HepG2 (cell line): ENCODE data around the gene COL18A1. TPM values are rescaled to one million over a fixed set of nuclear protein-coding genes. Genes with fewer than 3 reads are reported as not detected.
A peak's percentile ranks its signal among the peaks of the same experiment; 100 is the strongest.

Experiments used
- ARNT ChIP-seq: fragments of 450-650 bp; IDR thresholded peaks from 2 replicates; pipeline ENCODE4 v1.6.1; 2017
- FOXC1 ChIP-seq: sonication (generic); formaldehyde crosslinking; IDR thresholded peaks from 2 replicates; pipeline ENCODE4 v1.8.0; 2022; ENCODE audit warnings: mild to moderate bottlenecking, missing genetic modification reagents, borderline replicate concordance
- MAF1 ChIP-seq: sonication (generic); formaldehyde crosslinking; IDR thresholded peaks from 2 replicates; pipeline ENCODE4 v1.5.0; 2020; ENCODE audit warnings: missing genetic modification reagents, borderline replicate concordance
- SAFB2 ChIP-seq: sonication (generic); formaldehyde crosslinking; IDR thresholded peaks from 2 replicates; pipeline ENCODE4 v1.5.1; 2020; ENCODE audit warnings: missing genetic modification reagents, low read depth, mild to moderate bottlenecking, borderline replicate concordance
- TMF1 ChIP-seq: sonication (generic); formaldehyde crosslinking; IDR thresholded peaks from 2 replicates; pipeline ENCODE4 v1.8.1; 2022; ENCODE audit warnings: low read depth, missing genetic modification reagents
- YY1 ChIP-seq: IDR thresholded peaks from 2 replicates; pipeline ENCODE4 v1.6.1; 2011; ENCODE audit warnings: low read length, low read depth, moderate library complexity, mild to moderate bottlenecking; ENCODE audit not compliant: insufficient read depth, insufficient replicate concordance
- ZFP1 ChIP-seq: IDR thresholded peaks from 2 replicates; pipeline ENCODE4 v1.6.1; 2016
- ZFP82 ChIP-seq: sonication (generic); formaldehyde crosslinking; IDR thresholded peaks from 2 replicates; pipeline ENCODE4 v1.5.1; 2020; ENCODE audit warnings: mild to moderate bottlenecking, missing genetic modification reagents, borderline replicate concordance
- ZNF121 ChIP-seq: sonication (generic); formaldehyde crosslinking; IDR thresholded peaks from 2 replicates; pipeline ENCODE4 v1.5.0; 2020; ENCODE audit warnings: mild to moderate bottlenecking, missing genetic modification reagents
- ZNF138 ChIP-seq: sonication (generic); formaldehyde crosslinking; IDR thresholded peaks from 2 replicates; pipeline ENCODE4 v1.5.0; 2020; ENCODE audit warnings: mild to moderate bottlenecking, low read depth, missing genetic modification reagents
- ZNF569 ChIP-seq: sonication (generic); formaldehyde crosslinking; IDR thresholded peaks from 2 replicates; pipeline ENCODE4 v1.5.0; 2020; ENCODE audit warnings: mild to moderate bottlenecking, missing genetic modification reagents, moderate library complexity, borderline replicate concordance
- polyA plus RNA-seq, 8 experiments: library from polyadenylated mRNA; depleted of rRNA in 3 of 8; stranded (reverse) in 7 of 8; unstranded in 1 of 8; fragments of >200 nt; fragmentation: Illumina TruSeq in 4 of 8; extraction: Trizol in 4 of 8; gene quantifications; 2 replicates each; pipeline versions ENCODE4 v1.2.1 to v1.2.3, GENCODE V29; 2011 to 2016; ENCODE audit warnings: low read depth in 4 of 8, missing spikeins in 1 of 8, mixed read lengths in 1 of 8; ENCODE audit not compliant: insufficient read depth in 1 of 8
- total RNA-seq, 5 experiments: library from RNA; depleted of rRNA; stranded (reverse); fragments of >200 nt; fragmentation: Illumina TruSeq; extraction: Trizol; gene quantifications; 2 replicates each; pipeline ENCODE4 v1.2.3, GENCODE V29; 2016; ENCODE audit warnings: low read depth in 1 of 5
- TF ChIP-seq, protein P1 (sequence below): sonication (generic); formaldehyde crosslinking; IDR thresholded peaks from 2 replicates; pipeline ENCODE4 v1.4.0; 2020; ENCODE audit warnings: missing genetic modification reagents, borderline replicate concordance
- TF ChIP-seq, protein P2 (sequence below): sonication (generic); formaldehyde crosslinking; IDR thresholded peaks from 2 replicates; pipeline ENCODE4 v1.8.0; 2022; ENCODE audit warnings: low read depth, missing genetic modification reagents
- TF ChIP-seq, protein P3 (sequence below), 2 experiments: fragments of 450-650 bp in 1 of 2; sonication (generic) in 1 of 2; formaldehyde crosslinking in 1 of 2; IDR thresholded peaks; 2 replicates each; pipeline versions ENCODE4 v1.6.1 to v1.8.0; 2016 to 2022; ENCODE audit warnings: antibody characterized with exemption in 1 of 2, mild to moderate bottlenecking in 1 of 2, missing genetic modification reagents in 1 of 2

Gene COL18A1
- total and polyA plus RNA-seq, 2 of the 13 experiments (the other 11 are each of a cell fraction or from before 2014, with no cell fraction given) = 79.0 to 102 TPM

DNA sequence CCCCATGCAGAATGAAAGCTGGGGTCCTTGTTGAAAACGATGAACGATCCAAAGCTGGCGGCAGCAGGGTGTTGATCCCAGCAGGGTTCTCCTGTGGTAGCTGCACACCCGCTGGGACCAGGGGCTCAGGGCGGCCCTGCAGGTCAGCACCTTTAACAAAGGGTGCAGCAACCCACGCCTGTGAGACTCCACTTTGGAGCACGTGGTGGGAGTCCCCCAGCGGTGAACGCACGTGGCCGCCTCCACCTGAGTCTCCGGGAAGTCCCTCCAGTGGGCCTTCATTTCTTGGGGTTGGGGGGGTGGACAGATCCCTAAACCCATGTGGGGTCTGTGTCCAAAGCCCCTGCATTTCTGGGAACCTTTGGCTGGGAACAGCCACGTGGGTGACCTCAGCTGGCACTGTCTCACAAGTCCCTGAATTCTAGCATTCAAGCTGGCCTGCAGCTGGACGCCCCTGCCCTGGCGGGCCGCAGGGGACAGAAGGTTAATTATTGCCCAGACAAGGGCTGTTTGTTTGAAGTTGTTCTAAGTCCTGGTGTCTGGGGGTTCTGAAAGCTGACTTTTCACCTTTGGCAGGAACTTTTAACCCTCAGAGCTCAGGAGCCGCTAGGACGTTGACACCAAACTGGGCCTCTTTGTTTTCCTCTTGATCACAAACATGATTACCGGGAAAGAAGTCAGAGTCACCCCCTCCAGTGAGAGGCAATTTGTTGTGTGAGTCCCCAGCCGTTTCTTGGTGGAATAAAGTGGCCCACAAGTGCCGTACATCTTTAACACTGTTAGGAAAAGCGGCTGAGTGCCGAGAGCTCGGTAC is 64.5 kb downstream of the COL18A1 start (continued):
- TF ChIP-seq, protein P1, sequence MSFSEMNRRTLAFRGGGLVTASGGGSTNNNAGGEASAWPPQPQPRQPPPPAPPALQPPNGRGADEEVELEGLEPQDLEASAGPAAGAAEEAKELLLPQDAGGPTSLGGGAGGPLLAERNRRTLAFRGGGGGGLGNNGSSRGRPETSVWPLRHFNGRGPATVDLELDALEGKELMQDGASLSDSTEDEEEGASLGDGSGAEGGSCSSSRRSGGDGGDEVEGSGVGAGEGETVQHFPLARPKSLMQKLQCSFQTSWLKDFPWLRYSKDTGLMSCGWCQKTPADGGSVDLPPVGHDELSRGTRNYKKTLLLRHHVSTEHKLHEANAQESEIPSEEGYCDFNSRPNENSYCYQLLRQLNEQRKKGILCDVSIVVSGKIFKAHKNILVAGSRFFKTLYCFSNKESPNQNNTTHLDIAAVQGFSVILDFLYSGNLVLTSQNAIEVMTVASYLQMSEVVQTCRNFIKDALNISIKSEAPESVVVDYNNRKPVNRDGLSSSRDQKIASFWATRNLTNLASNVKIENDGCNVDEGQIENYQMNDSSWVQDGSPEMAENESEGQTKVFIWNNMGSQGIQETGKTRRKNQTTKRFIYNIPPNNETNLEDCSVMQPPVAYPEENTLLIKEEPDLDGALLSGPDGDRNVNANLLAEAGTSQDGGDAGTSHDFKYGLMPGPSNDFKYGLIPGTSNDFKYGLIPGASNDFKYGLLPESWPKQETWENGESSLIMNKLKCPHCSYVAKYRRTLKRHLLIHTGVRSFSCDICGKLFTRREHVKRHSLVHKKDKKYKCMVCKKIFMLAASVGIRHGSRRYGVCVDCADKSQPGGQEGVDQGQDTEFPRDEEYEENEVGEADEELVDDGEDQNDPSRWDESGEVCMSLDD (CRISPR knock-in tag) = peak; percentile 96
- TF ChIP-seq ZNF569 (0 out of 2 replicates have a peak, but pooled peaks have one; percentile 25), MAF1 (no peak), SAFB2 (CRISPR knock-in tag) (no peak), ZNF121 (CRISPR knock-in tag) (peak; percentile 17; the same call in 1 of the 2 replicates), YY1 (peak; percentile 53), ZNF138 (CRISPR knock-in tag) (peak; percentile 51; the same call in 1 of the 2 replicates), TMF1 (peak; percentile 80; the same call in 1 of the 2 replicates), ARNT (no peak), FOXC1 (CRISPR knock-in tag) (peak; percentile 69; the same call in 1 of the 2 replicates), ZFP1 (CRISPR knock-in tag) (peak; percentile 65; the same call in 1 of the 2 replicates), ZFP82 (CRISPR knock-in tag) (peak; percentile 77; the same call in 1 of the 2 replicates)
- TF ChIP-seq, protein P2, sequence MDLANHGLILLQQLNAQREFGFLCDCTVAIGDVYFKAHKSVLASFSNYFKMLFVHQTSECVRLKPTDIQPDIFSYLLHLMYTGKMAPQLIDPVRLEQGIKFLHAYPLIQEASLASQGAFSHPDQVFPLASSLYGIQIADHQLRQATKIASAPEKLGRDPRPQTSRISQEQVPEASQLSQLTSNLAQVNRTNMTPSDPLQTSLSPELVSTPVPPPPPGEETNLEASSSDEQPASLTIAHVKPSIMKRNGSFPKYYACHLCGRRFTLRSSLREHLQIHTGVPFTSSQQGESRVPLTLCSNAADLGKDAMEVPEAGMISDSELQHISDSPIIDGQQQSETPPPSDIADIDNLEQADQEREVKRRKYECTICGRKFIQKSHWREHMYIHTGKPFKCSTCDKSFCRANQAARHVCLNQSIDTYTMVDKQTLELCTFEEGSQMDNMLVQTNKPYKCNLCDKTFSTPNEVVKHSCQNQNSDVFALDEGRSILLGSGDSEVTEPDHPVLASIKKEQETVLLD (CRISPR knock-in tag) = peak; percentile 36; the same call in 1 of the 2 replicates
- TF ChIP-seq, protein P3, sequence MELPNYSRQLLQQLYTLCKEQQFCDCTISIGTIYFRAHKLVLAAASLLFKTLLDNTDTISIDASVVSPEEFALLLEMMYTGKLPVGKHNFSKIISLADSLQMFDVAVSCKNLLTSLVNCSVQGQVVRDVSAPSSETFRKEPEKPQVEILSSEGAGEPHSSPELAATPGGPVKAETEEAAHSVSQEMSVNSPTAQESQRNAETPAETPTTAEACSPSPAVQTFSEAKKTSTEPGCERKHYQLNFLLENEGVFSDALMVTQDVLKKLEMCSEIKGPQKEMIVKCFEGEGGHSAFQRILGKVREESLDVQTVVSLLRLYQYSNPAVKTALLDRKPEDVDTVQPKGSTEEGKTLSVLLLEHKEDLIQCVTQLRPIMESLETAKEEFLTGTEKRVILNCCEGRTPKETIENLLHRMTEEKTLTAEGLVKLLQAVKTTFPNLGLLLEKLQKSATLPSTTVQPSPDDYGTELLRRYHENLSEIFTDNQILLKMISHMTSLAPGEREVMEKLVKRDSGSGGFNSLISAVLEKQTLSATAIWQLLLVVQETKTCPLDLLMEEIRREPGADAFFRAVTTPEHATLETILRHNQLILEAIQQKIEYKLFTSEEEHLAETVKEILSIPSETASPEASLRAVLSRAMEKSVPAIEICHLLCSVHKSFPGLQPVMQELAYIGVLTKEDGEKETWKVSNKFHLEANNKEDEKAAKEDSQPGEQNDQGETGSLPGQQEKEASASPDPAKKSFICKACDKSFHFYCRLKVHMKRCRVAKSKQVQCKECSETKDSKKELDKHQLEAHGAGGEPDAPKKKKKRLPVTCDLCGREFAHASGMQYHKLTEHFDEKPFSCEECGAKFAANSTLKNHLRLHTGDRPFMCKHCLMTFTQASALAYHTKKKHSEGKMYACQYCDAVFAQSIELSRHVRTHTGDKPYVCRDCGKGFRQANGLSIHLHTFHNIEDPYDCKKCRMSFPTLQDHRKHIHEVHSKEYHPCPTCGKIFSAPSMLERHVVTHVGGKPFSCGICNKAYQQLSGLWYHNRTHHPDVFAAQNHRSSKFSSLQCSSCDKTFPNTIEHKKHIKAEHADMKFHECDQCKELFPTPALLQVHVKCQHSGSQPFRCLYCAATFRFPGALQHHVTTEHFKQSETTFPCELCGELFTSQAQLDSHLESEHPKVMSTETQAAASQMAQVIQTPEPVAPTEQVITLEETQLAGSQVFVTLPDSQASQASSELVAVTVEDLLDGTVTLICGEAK (IDR thresholded peaks at IDR 0.05) = no peak
- TF ChIP-seq, protein P3 (CRISPR knock-in tag; IDR thresholded peaks at IDR 0.05) = peak; percentile 69; the same call in 1 of the 2 replicates
